ENCODE data around the gene TCEANC2.

TCEANC2 gene

GRCh38 chr1:54136963-54137533 lies 83.6 kb downstream of the TCEANC2 start:
- no peak for DNase-seq (ENCODE audit: low spot score)

- no peak for DNase-seq (ENCODE audit: low spot score)
These were observed 84.2 kb downstream of the TCEANC2 start for GRCh38 chr1:54137534-54138061.

- no peak for DNase-seq (ENCODE audit: low spot score)
These were observed 85.6 kb downstream of the TCEANC2 start for GRCh38 chr1:54138994-54139393.

GRCh38 chr1:54139711-54140110 lies 86.3 kb downstream of the TCEANC2 start:
- DNase-seq (ENCODE audit: low spot score), result no peak

GRCh38 chr1:54142146-54142900 lies 88.9 kb downstream of the TCEANC2 start:
- no peak for DNase-seq (ENCODE audit: low spot score)

- DNase-seq (ENCODE audit: low spot score), result no peak
These were observed 91.0 kb downstream of the TCEANC2 start for GRCh38 chr1:54144366-54144765.

GRCh38 chr1:54149734-54150133 lies 96.3 kb downstream of the TCEANC2 start:
- no peak for DNase-seq (ENCODE audit: low spot score)

GRCh38 chr1:54151013-54151412 lies 97.6 kb downstream of the TCEANC2 start:
- DNase-seq (ENCODE audit: low spot score), result no peak

GRCh38 chr1:54152696-54153095 lies 99.3 kb downstream of the TCEANC2 start, which contains the start of gene CDCP2:
TSS of gene CDCP2 (minus strand) at chr1:54153000. CDS start at chr1:54152922, 78 bp downstream.
- DNase-seq (ENCODE audit: low spot score), result no peak

- DNase-seq (ENCODE audit: low spot score), result no peak
These were observed 100.4 kb downstream of the TCEANC2 start for GRCh38 chr1:54153535-54154439.
